Common myeloid progenitor, CD34-positive (primary cell): ENCODE results near the gene TACC2.
A peak's percentile ranks its signal among the peaks of the same experiment; 100 is the strongest.

Experiments
- CTCF ChIA-PET: fragments of 350-600 bp; sonication (Branson Sonifier 250); formaldehyde crosslinking; loops from one replicate; lab custom pipeline; 2021; ENCODE audit warnings: antibody characterized with exemption; lab: Charles Lee
- POLR2A ChIA-PET: fragments of 350-600 bp; sonication (Branson Sonifier 250); formaldehyde crosslinking; loops from one replicate; lab custom pipeline; 2021; ENCODE audit warnings: antibody characterized with exemption; lab: Charles Lee
- DNase-seq, 3 donors: peaks; one replicate each; pipeline versions ENCODE4 v3.0.0 to v3.0.0-alpha.2; 2013
- H3K27ac ChIP-seq, 2 experiments: 1 replicate in 1 of 2; 2 replicates in 1 of 2; pipeline ENCODE4 v1.7.0; 2013; ENCODE audit warnings: inconsistent platforms in 2 of 2, low read length in 2 of 2, mild to moderate bottlenecking in 2 of 2, low read depth in 1 of 2, moderate library complexity in 1 of 2; ENCODE audit not compliant: severe bottlenecking in 2 of 2, insufficient read depth in 1 of 2, poor library complexity in 1 of 2
- H3K27me3 ChIP-seq, 5 experiments: replicated peaks in 2 of 5; 1 replicate in 3 of 5; 2 replicates in 2 of 5; pipeline versions ENCODE4 v1.6.1 to v1.7.0; 2013; ENCODE audit warnings: low read length in 4 of 5, mild to moderate bottlenecking in 2 of 5, moderate library complexity in 2 of 5, inconsistent platforms in 1 of 5; ENCODE audit not compliant: insufficient read depth in 5 of 5, control insufficient read depth in 4 of 5
- H3K36me3 ChIP-seq, 4 experiments: 1 replicate in 2 of 4; 2 replicates in 2 of 4; pipeline versions ENCODE4 v1.6.1 to v1.7.0; 2013; ENCODE audit warnings: low read length in 3 of 4, control low read depth in 1 of 4, mild to moderate bottlenecking in 1 of 4; ENCODE audit not compliant: control insufficient read depth in 4 of 4, insufficient read depth in 4 of 4
- H3K4me1 ChIP-seq, 4 experiments: 1 replicate in 3 of 4; 2 replicates in 1 of 4; pipeline versions ENCODE4 v1.6.1 to v1.7.1; 2013; ENCODE audit warnings: low read length in 3 of 4, mild to moderate bottlenecking in 3 of 4, control low read depth in 1 of 4, inconsistent platforms in 1 of 4, moderate library complexity in 1 of 4; ENCODE audit not compliant: control insufficient read depth in 4 of 4, insufficient read depth in 4 of 4; ENCODE audit errors: control extremely low read depth in 1 of 4
- H3K4me3 ChIP-seq, 7 experiments: 1 replicate in 4 of 7; 2 replicates in 3 of 7; pipeline versions ENCODE4 v1.5.1 to v1.7.0; 2013; ENCODE audit warnings: mild to moderate bottlenecking in 7 of 7, low read length in 6 of 7, moderate library complexity in 6 of 7, inconsistent platforms in 2 of 7, low read depth in 2 of 7, control low read depth in 1 of 7; ENCODE audit not compliant: insufficient read depth in 4 of 7, control insufficient read depth in 1 of 7; ENCODE audit errors: extremely low read depth in 1 of 7
- H3K9me3 ChIP-seq, 5 experiments: 1 replicate in 4 of 5; 2 replicates in 1 of 5; pipeline versions ENCODE4 v1.6.1 to v1.7.1; 2013; ENCODE audit warnings: low read length in 4 of 5, mild to moderate bottlenecking in 2 of 5, inconsistent platforms in 1 of 5, low read depth in 1 of 5, moderate library complexity in 1 of 5; ENCODE audit not compliant: control insufficient read depth in 4 of 5, insufficient read depth in 2 of 5; ENCODE audit errors: control extremely low read depth in 1 of 5
- WGBS: methylation state at CpG from one replicate; pipeline ENCODE4 v1.1.5; 2013; ENCODE audit not compliant: insufficient coverage; 5-methylcytosine and 5-hydroxymethylcytosine counted together

TACC2 gene

DNA sequence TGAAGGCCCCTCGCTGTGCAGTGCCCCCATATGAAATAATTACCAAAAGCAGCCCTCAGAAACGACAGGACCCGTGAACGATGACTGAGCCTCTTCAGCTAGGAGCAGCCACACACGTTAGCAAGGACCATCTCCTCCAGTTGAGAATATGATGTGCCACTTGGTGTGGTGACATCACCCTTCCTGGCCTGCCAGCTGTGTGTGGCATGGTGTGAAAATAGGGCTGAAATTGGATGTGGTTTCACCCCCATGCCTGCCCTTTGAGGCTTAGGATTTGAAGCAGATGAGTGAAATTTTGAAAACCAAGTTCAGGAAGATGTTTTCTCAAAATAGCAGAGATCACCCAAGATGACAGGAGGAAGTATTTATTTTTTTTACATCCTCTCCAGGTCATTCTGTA is 233.0 kb downstream of the TACC2 start:
- no peak for DNase-seq
- 86% methylated on average over 4 of the region's 5 CpGs for WGBS
- Histone ChIP-seq H3K9me3 (no peaks in the 10 kb centered on the region), H3K27me3 (peaks cover 2 to 47% (median 5%) of the 10 kb centered on the region in 5 experiments), H3K27ac (no peak overlapping the region), H3K36me3 (no peaks in the 10 kb centered on the region), H3K4me1 (peaks cover 0 to 9% (median 4%) of the 10 kb centered on the region in 4 experiments), H3K4me3 (no peak overlapping the region)
- ChIA-PET POLR2A (no interaction called here), CTCF (no interaction called here)

GRCh38 chr10:122222638-122223037 is 233.7 kb downstream of the TACC2 start:
- Histone ChIP-seq H3K27me3 (peaks cover 2 to 53% (median 5%) of the 10 kb centered on the region in 5 experiments), H3K9me3 (no peaks in the 10 kb centered on the region), H3K4me3 (no peak overlapping the region), H3K36me3 (no peaks in the 10 kb centered on the region), H3K4me1 (peaks cover 0 to 9% (median 4%) of the 10 kb centered on the region in 4 experiments), H3K27ac (no peak overlapping the region)
- 100% methylated on average over 2 of the region's 7 CpGs for WGBS
- CTCF ChIA-PET: no interaction called here
- POLR2A ChIA-PET: no interaction called here
- DNase-seq: no peak

- H3K36me3 ChIP-seq: no peaks in the 10 kb centered on the region
- ChIA-PET CTCF (no interaction called here), POLR2A (interaction anchor here (0.5 kb wide), 1 partner anchor 1502 kb away, joined by 3 read pairs; no protein-coding TSS in a partner anchor)
- WGBS: over 99% methylated on average over 9 of the region's 9 CpGs
- peaks cover 0 to 9% (median 4%) of the 10 kb centered on the region in 4 experiments for H3K4me1 ChIP-seq
- no peak for DNase-seq
- H3K9me3 ChIP-seq: no peaks in the 10 kb centered on the region
- H3K27me3 ChIP-seq: peaks cover 2 to 62% (median 6%) of the 10 kb centered on the region in 5 experiments
- no peak overlapping the region for H3K4me3 ChIP-seq
- no peak overlapping the region for H3K27ac ChIP-seq
Measured at GRCh38 chr10:122224159-122224558, 235.2 kb downstream of the TACC2 start.

DNA sequence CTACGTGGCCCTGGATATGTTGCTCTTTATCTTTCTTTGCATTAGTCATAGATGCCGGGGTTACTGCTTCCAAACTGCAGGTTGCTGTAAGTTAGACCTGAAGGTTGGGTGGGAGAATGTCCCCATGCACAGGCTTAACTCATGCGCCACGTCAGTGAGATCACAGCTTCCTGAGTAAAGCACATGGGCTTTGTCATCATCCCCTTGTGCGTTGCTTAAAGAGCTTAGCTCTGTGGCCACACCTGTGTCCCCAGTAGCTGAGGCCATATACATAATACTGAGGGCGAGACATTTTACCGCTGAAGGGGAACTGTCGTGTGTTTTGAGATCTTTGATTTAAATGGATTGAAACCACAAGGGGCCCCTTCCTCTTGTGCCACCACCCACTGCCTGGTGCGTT is 236.4 kb downstream of the TACC2 start:
- H3K36me3 ChIP-seq: no peaks in the 10 kb centered on the region
- no peak overlapping the region for H3K27ac ChIP-seq
- CTCF ChIA-PET: interaction anchor here (0.9 kb wide), 1 partner anchor 44 kb away, joined by 3 read pairs; no protein-coding TSS in a partner anchor
- peaks cover 0 to 9% (median 4%) of the 10 kb centered on the region in 4 experiments for H3K4me1 ChIP-seq
- whole genome bisulfite sequencing: 19% methylated on average over 9 of the region's 9 CpGs
- peak; percentile 14 to 45 (median 21) for DNase-seq
- peaks cover 2 to 62% (median 7%) of the 10 kb centered on the region in 5 experiments for H3K27me3 ChIP-seq
- H3K4me3 ChIP-seq: no peak overlapping the region
- H3K9me3 ChIP-seq: no peaks in the 10 kb centered on the region
- POLR2A ChIA-PET: no interaction called here

- CTCF ChIA-PET: no interaction called here
- Histone ChIP-seq H3K36me3 (no peaks in the 10 kb centered on the region), H3K4me1 (peaks cover 0 to 9% (median 4%) of the 10 kb centered on the region in 4 experiments), H3K27ac (no peak overlapping the region), H3K4me3 (no peak overlapping the region), H3K27me3 (peaks cover 0 to 48% (median 7%) of the 10 kb centered on the region in 5 experiments), H3K9me3 (no peaks in the 10 kb centered on the region)
- 100% methylated on average over 4 of the region's 4 CpGs for WGBS
- POLR2A ChIA-PET: no interaction called here
- no peak for DNase-seq
Measured at GRCh38 chr10:122227754-122228153, 238.8 kb downstream of the TACC2 start.

DNA sequence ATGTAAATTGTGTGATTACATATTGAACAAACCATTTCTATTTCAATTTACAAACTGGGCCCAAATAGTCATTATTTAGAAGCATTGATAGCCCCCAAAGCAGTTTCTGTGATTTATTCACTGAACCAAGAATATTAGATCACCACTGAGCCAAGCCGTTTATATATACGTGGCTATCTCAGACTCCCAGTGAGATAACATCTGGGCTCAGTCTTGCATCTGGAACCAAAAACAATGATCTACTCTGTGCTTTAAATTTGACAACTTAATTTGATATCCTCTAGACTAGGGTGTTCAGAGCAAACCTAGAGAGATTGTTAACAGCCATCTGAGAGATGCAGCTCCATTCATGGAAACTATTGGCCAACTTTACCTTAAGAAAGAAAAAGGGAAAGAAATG is 240.7 kb downstream of the TACC2 start:
- CTCF ChIA-PET: no interaction called here

GRCh38 chr10:122230222-122230621 is 241.3 kb downstream of the TACC2 start:
- DNase-seq: no peak
- Histone ChIP-seq H3K27ac (no peak overlapping the region), H3K4me3 (no peak overlapping the region), H3K4me1 (peaks cover 0 to 9% (median 4%) of the 10 kb centered on the region in 4 experiments), H3K36me3 (no peaks in the 10 kb centered on the region), H3K9me3 (no peaks in the 10 kb centered on the region), H3K27me3 (peaks cover 0 to 31% (median 6%) of the 10 kb centered on the region in 5 experiments)
- 99% methylated on average over 18 of the region's 19 CpGs for WGBS
- POLR2A ChIA-PET: no interaction called here
- CTCF ChIA-PET: no interaction called here

More for the DNA sequence above, 240.7 kb downstream of the TACC2 start:
- POLR2A ChIA-PET: no interaction called here
- Histone ChIP-seq H3K4me3 (no peak overlapping the region), H3K27me3 (peaks cover 0 to 32% (median 7%) of the 10 kb centered on the region in 5 experiments), H3K4me1 (peaks cover 0 to 9% (median 4%) of the 10 kb centered on the region in 4 experiments), H3K36me3 (no peaks in the 10 kb centered on the region), H3K9me3 (no peaks in the 10 kb centered on the region), H3K27ac (no peak overlapping the region)
- 88% methylated on average over 2 of the region's 2 CpGs for WGBS
- no peak for DNase-seq
